Measurements from ENCODE around the gene CFL1. TPM values are rescaled to one million over a fixed set of nuclear protein-coding genes. Genes with fewer than 3 reads are reported as not detected.

Gene CFL1
- total RNA-seq, 1 experiment from 2014 or later, result 960 TPM

GRCh38 chr11:65903068-65903481 lies 45.1 kb upstream of the CFL1 start:
- peak; percentile 62 to 78 for DNase-seq
- ChIA-PET POLR2A (interaction anchor here (1.0 kb wide), 1 partner anchor 12 kb away, joined by 4 read pairs; no protein-coding TSS in a partner anchor), CTCF (interaction anchor here (3.8 kb wide), 1 partner anchor 15 kb away, joined by 36 read pairs; the partner anchor contains the start of gene FIBP)
- Histone ChIP-seq H3K36me3 (ENCODE audit: control insufficient read depth, insufficient read depth, low read length) (no peaks in the 10 kb centered on the region), H3K4me3 (ENCODE audit: low read depth, low read length) (no peak overlapping the region), H3K27me3 (replicated peaks; ENCODE audit: control insufficient read depth, insufficient read depth, low read length) (no peaks in the 10 kb centered on the region; the same call in 1 of the 2 replicates), H3K9me3 (no peaks in the 10 kb centered on the region), H3K4me1 (peaks cover 29% of the 10 kb centered on the region)
- Mint-ChIP-seq H3K36me3 (ENCODE audit: insufficient read depth, unreplicated experiment) (peaks cover 13% of the 10 kb centered on the region), H3K9me3 (ENCODE audit: unreplicated experiment) (no peaks in the 10 kb centered on the region), H3K4me1 (ENCODE audit: low read depth, unreplicated experiment) (peaks cover 22% of the 10 kb centered on the region), H3K4me3 (ENCODE audit: unreplicated experiment) (no peak overlapping the region), H3K27ac (ENCODE audit: unreplicated experiment) (peak overlapping the region; percentile 58), H3K27me3 (ENCODE audit: insufficient read depth, unreplicated experiment) (no peaks in the 10 kb centered on the region)
- no peak for TF ChIP-seq CTCF (IDR thresholded peaks at IDR 0.05; ENCODE audit: insufficient read depth in 1 of 2, low read depth in 1 of 2, low read length in 1 of 2, severe bottlenecking in 1 of 2, unreplicated experiment in 1 of 2)
- intact Hi-C loops (cut with micrococcal nuclease; ENCODE audit: unreplicated experiment), result no loop called here
- BruUV-seq (replicated peaks), result no TSS peak

GRCh38 chr11:65900899-65901180 lies 42.9 kb upstream of the CFL1 start:
- intact Hi-C loops (cut with micrococcal nuclease; ENCODE audit: unreplicated experiment), result loop anchor here (1.0 kb wide), 2 partner anchors 10 to 13 kb away; partner anchors contain the start of gene FIBP
- H3K36me3 Mint-ChIP-seq (ENCODE audit: insufficient read depth, unreplicated experiment), result peaks cover 13% of the 10 kb centered on the region
- TF ChIP-seq CTCF (IDR thresholded peaks at IDR 0.05; ENCODE audit: insufficient read depth in 1 of 2, low read depth in 1 of 2, low read length in 1 of 2, severe bottlenecking in 1 of 2, unreplicated experiment in 1 of 2), result no peak
- peak overlapping the region; percentile 79 for H3K4me3 Mint-ChIP-seq (ENCODE audit: unreplicated experiment)
- peak overlapping the region; percentile 75 for H3K4me3 ChIP-seq (ENCODE audit: low read depth, low read length)
- ChIA-PET POLR2A (interaction anchor here (0.6 to 2.7 kb wide), 4 partner anchors 8 to 42 kb away, joined by 3 to 27 read pairs (median 4); partner anchors contain the start of gene CCDC85B), CTCF (interaction anchor here (1.0 to 4.3 kb wide), 4 partner anchors 10 to 16 kb away, joined by 7 to 36 read pairs (median 20); partner anchors contain the start of genes CCDC85B and FIBP)
- no peaks in the 10 kb centered on the region for H3K9me3 ChIP-seq
- peaks cover 29% of the 10 kb centered on the region for H3K4me1 ChIP-seq
- no peaks in the 10 kb centered on the region for H3K36me3 ChIP-seq (ENCODE audit: control insufficient read depth, insufficient read depth, low read length)
- no peaks in the 10 kb centered on the region for H3K27me3 Mint-ChIP-seq (ENCODE audit: insufficient read depth, unreplicated experiment)
- H3K27me3 ChIP-seq (replicated peaks; ENCODE audit: control insufficient read depth, insufficient read depth, low read length), result no peaks in the 10 kb centered on the region; the same call in 1 of the 2 replicates
- peak overlapping the region; percentile 35 for H3K27ac Mint-ChIP-seq (ENCODE audit: unreplicated experiment)
- TSS peak; percentile 85 for BruUV-seq (replicated peaks)
- no peaks in the 10 kb centered on the region for H3K9me3 Mint-ChIP-seq (ENCODE audit: unreplicated experiment)
- DNase-seq, result no peak
- H3K4me1 Mint-ChIP-seq (ENCODE audit: low read depth, unreplicated experiment), result peaks cover 22% of the 10 kb centered on the region

GRCh38 chr11:65900125-65900898 lies 42.3 kb upstream of the CFL1 start, which contains the start of gene FOSL1:
TSS of gene FOSL1 (minus strand) at chr11:65900388. CDS start at chr11:65900339, 49 bp downstream.
- peak within 1 kb of the TSS; percentile 76 for H3K27ac Mint-ChIP-seq (ENCODE audit: unreplicated experiment)
- ChIA-PET POLR2A (interaction anchor here (0.6 to 2.7 kb wide), 4 partner anchors 9 to 41 kb away, joined by 3 to 27 read pairs (median 4); partner anchors contain the start of gene CCDC85B), CTCF (interaction anchor here (0.6 to 4.3 kb wide), 5 partner anchors 10 to 82 kb away, joined by 7 to 36 read pairs (median 9); partner anchors contain the start of genes CCDC85B and FIBP)
- H3K9me3 Mint-ChIP-seq (ENCODE audit: unreplicated experiment), result no peaks in the 10 kb centered on the region
- H3K4me3 ChIP-seq (ENCODE audit: low read depth, low read length), result peak within 1 kb of the TSS; percentile 75
- peaks cover 16% of the 10 kb centered on the region for H3K36me3 Mint-ChIP-seq (ENCODE audit: insufficient read depth, unreplicated experiment)
- no peak for TF ChIP-seq CTCF (IDR thresholded peaks at IDR 0.05; ENCODE audit: insufficient read depth in 1 of 2, low read depth in 1 of 2, low read length in 1 of 2, severe bottlenecking in 1 of 2, unreplicated experiment in 1 of 2)
- H3K4me1 ChIP-seq, result peaks cover 29% of the 10 kb centered on the region
- no peaks in the 10 kb centered on the region; the same call in 1 of the 2 replicates for H3K27me3 ChIP-seq (replicated peaks; ENCODE audit: control insufficient read depth, insufficient read depth, low read length)
- H3K27me3 Mint-ChIP-seq (ENCODE audit: insufficient read depth, unreplicated experiment), result no peaks in the 10 kb centered on the region
- H3K9me3 ChIP-seq, result no peaks in the 10 kb centered on the region
- peak within 1 kb of the TSS; percentile 79 for H3K4me3 Mint-ChIP-seq (ENCODE audit: unreplicated experiment)
- peak; percentile 97 for DNase-seq
- peaks cover 22% of the 10 kb centered on the region for H3K4me1 Mint-ChIP-seq (ENCODE audit: low read depth, unreplicated experiment)
- no TSS peak for BruUV-seq (replicated peaks)
- H3K36me3 ChIP-seq (ENCODE audit: control insufficient read depth, insufficient read depth, low read length), result no peaks in the 10 kb centered on the region
- intact Hi-C loops (cut with micrococcal nuclease; ENCODE audit: unreplicated experiment), result loop anchor here (1.0 kb wide), 2 partner anchors 11 to 12 kb away; partner anchors contain the start of gene FIBP

Data from Caco-2 (cell line).